ENCODE results near the gene CNN1.
A peak's percentile ranks its signal among the peaks of the same experiment; 100 is the strongest.
"Not testable (repeated sequence)": the region's sequence is repeated elsewhere in the genome, so short reads cannot be mapped to it uniquely, and the experiment has no call there.

CNN1 gene

DNA sequence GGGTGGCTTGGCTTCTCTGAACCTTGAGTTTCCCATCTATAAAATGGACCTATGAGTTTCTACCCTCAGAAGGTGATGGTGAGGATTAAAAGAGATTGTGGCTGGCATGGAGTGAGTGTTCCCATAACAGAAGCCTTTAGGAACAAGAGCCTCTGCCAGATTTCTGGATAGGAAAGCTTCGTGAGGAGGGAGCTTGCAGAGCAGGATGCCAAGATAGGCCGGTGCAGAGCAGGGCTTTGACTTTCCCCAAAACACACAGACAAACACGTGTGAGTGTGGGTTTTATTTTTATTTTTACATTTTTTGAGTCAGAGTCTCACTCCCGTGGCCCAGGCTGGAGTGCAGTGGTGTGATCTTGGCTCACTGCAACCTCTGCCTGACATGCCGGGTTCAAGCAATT lies 3.7 kb upstream of the CNN1 start:
- no peak for DNase-seq

DNA sequence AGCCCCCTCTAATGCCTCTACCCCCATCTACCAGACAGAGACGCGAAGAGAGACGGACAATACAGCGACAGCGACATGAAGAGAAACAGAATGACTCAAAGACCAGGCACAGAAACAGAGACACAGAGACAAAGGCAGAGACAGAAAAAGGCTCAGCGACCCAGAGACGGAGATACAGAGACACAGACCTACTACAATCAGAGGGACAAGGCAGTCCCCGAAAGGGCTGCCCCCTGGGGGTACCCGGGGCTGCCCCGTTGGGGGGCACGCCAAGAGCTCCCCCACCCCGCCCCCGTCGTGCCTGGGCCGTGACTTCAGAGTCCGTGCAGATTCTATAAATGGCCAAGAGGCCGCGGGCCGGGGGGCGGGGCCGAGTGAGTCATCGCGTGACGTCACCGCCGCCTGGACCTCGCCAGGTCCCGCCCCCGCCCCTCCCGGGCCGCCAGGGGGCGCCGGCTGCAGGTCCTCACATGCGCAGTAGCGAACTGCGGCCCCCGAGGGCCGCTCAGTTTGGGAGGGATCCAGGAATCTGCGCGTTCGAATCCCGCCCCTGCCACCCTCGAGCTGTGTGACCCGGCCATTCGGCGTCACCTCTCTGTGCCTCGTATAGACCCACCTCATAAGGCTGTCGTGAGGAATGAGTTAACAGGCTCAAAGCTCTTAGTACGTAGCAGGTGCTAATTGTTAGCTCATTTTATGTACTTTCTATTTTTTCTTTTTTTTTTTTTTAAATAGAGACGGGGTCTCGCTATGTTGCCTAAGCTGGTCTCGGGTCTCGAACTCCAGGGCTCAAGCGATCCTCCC lies 2.7 kb upstream of the CNN1 start:
- DNase-seq: peak; percentile 84 to 90

DNA sequence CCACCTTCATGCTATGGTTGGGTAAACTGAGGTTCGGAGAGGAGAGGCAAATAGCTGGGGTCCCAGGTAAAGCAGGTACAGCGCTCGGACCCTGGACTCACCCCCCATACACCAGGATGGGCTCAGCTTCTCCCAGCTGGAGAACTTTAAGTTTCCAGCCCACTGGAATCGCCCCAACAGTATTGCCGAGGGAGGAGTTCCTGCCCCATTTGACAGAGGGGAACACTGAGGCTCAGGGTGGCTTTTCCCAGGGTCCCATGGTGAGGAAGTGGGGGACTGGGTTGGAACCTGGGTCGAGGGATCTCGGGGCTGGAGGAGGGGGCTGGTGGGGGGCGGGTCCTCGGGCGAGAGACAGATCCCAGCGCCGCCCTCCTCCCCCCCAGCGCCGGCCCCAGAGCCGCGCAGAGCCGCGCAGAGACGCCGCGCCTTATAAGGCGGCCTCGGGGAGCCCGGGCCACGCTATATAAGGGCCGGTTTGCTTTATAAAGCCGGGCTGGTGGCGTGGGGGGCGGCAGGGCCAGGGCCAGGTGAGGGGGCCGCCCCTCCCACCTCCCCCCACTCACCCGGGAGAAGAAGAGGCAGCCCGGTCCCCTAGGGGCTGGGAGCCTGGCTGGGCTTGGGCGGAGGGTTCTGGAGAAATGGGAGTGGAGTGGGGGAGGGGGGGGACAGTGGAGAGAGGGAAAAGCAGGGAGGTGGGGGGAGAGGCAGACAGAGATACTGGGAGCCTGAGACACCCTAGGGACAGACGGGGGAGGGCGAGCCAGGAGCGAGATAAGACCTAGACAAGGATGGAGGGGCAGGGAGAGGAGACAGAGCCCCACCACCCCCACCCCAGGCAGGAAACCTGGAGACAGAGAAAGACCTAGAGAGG lies 1.1 kb downstream of the CNN1 start:
- no peak for DNase-seq

DNA sequence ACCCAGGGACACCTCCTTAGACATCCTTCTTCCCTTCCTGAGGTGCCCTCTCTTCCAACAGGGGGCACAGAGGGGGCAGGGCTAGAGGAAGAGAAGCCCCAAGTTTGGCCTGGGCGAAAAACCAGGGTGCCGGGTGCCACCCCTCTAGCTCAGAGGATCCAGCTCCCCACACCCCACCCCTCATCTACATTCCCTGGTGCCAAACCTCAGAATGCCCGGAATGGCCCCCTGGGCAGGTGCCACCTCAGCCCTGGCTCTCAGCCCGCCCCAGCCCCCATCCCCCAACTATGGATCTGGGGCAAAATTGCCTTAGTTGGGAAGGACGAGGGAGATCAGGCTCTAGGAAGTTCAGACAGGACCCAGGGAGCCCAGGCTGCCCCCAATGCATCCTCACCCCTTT lies 2.0 kb downstream of the CNN1 start:
- DNase-seq: no peak

DNA sequence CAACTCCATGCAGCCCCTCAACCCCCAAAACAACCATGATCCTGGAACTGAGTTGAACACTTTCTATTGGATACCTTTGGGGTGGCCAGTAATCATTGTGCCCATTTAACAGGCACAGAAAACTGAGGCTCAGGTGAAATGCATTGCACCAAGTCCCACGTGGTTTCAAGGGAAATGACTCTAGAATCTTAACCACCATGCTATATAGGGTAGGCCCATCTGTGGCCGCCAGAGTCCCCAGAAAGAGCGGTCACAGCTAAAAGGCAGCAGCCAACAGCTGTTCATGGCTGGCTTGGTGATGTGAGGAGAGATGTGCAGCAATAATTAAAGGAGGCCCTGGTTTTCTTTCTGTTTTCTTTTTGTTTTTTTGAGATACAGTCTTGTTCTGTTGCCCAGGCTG lies 2.6 kb downstream of the CNN1 start:
- DNase-seq: no peak

DNA sequence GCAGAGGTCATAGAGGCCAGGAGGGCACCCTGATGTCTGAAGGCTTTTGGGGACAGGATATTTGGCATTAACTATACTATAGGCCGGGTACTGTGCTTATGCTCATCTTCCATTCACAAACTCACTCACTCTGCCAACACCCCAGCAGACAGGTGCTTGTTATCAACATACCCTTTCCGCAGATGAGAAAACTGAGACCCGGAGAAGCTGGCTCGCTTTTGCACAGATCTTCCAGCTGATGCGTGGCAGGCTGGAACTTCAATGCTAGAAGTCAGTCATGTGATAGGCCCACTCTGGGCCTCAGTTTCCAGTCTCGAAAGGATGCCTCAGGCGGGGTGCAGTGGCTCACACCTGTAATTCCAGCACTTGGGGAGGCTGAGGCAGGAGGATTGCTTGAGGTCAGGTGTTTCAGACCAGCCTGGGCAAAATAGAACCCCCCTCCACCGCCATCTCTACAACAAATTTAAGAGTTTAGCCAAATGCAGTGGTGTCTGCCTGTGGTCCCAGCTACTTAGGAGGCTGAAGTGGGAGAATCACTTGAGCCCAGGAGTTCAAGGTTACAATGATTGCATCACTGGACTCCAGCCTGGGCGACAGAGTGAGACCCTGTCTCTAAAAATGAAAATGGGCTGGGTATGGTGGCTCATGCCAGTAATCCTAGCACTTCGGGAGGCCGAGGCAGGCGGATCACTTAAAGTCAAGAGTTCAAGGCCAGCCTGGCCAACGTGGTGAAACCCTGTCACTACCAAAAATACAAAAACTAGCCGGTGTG lies 9.5 kb downstream of the CNN1 start:
- no peak for DNase-seq

DNA sequence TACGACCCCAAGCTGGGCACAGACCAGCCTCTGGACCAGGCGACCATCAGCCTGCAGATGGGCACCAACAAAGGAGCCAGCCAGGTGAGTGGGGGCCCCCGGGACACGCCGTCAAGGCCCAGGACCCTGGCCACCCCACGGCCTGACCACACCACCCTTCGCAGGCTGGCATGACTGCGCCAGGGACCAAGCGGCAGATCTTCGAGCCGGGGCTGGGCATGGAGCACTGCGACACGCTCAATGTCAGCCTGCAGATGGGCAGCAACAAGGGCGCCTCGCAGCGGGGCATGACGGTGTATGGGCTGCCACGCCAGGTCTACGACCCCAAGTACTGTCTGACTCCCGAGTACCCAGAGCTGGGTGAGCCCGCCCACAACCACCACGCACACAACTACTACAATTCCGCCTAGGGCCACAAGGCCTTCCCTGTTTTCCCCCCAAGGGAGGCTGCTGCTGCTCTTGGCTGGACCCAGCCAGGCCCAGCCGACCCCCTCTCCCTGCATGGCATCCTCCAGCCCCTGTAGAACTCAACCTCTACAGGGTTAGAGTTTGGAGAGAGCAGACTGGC lies 10.8 kb downstream of the CNN1 start:
- DNase-seq: no peak

DNA sequence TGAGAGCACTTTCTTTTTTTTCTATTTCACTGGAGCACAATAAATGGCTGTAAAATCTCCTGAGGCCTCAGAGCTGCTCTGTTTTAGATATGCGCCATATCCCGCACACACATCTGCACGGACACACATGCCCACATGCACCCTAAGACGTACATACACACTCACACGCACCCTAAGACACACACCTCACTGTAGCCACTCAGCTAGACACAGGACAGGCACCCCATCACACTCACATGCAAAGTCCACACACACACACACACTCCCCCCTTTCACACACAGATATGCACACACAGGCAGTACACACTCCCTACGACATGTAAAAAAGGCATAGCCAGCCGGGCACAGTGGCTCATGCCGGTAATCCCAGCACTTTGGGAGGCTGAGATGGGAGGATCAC lies 11.6 kb downstream of the CNN1 start:
- DNase-seq: no peak

DNA sequence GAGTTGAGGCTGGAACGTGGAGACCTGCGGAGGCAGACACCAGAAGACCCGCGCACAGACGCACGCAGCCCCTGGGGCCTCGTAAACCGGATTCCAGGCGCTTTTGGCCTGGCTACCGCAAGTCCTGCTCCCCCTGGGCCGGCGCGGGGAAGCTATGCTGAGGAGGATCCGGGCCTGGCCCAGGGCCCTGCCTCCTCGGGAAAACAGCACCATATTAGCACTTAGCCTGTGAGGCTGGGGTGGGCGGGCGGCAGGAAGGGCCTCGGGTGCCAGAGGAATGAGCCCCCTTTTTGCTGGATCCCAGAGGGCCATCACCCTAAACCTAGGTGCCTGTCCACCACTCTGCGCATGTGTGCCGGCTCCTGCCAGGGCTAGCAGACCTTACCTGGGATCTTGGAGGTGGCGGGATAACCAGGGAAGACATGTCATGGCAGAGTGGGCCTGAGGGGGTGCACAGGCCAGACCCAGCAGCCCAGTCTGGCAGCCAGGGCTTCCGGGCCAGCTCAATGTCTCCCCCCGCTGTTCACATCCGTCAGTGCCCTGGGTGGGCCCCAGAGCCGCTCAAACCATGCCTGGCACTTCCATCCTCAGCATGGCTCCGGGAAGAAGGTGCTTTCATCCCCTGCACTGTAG lies 13.1 kb downstream of the CNN1 start:
- DNase-seq: no peak

DNA sequence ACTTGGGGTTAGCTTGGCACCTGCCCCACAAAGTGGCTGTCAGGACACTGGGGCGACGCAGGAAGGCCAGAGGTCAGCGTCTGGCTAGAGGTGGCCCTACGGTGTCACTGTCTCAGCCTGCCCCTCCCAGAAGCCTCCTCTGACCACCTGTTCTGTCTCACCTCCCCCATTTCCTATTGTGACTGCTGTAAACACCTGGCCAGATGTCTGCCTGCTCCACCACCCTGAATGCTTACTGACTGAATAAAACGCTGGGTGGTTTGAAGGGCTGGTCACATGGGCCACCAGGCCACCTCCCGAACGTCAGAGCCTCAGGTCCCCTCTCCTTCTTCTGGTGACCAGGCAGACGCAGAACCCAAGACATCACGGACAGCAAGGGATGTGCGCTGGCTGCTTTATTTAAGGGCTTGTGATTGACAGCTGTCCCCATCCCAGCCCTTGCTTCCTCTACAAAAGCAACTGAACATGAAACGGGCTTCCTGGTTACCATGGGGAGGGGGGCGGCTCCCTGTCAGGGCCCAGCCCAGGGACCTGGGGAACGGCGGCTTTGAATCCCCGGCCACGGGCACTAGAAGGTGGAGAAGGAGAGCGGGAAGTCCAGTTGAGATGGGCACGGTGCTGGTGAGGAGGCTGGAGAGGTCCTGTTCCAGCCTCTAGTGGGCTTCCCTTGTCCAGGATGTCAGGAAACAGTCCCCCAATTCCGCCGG lies 14.2 kb downstream of the CNN1 start:
- DNase-seq: no peak

DNA sequence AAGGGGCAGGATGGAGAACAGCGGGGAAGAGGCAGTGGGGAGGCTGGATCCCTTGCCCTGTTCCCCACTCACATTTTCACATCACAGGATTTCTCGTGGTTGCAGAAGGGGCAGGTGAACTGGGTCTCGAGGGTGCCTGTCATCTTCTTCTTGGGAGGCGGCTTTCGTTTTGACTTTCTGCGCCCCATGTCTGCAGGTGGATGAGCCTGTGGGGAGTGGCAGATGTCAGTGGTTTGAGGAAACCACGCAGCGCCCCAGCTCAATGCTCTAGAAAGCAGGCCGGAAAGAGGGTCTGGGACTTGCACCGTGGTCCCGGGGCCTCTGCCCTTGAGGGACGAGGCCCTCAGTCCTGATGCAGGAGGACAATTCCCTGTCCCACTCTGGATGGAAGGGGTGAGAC lies 15.5 kb downstream of the CNN1 start:
- no peak for DNase-seq

DNA sequence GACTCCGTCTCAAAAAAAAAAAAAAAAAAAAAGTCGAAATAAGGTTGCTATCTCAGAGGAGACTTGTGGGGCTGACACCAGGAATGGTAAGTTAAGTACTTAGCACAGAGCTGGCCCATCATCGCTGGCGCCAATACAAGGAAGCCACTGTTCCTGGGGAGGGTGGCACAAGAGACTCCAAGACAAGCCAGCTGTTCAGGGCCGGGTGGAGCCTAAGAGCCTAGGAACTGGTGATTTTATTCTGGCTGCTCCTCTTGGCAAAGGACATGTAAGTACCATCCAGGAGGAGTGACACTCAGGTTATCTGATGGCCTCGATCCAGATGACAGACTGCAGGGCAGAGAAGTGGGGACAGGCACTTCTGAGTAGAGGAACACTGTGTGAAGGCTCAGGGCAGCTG lies 16.6 kb downstream of the CNN1 start:
- DNase-seq: no peak

DNA sequence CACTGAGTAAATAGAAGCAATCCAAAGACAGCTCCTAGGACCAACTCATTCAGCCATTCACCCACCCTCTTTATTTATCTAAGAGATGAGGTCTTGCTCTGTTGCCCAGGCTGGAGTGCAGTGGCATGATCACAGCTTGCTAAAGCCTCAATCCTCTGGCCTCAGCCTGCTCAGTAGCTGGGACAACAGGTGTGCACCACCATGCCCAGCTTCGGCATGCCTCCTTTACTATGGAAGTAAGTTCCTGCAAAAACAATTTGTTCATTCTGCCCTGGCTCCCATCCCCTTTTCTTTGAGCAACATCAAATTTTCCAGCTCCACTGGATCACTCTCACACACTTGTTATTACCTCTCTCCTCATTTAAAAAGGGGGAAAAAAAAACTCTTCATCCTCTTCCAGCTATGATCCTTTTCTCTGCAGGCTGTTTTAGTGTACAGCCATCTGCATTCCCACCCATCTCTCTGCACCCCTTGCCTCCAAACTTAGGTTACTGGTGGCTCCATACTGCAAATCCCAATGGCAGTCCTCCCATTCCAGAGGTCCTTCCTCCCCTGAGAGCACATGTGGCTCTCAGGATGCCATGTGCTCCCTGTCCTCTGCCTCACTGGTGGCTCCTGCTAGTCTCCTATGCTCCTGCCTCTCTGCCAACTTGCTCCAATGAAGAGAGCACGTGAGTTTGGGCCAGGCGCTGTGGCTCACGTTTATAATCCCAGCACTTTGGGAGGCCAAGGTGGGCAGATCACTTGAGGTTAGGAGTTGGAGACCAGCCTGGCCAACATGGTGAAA lies 18.2 kb downstream of the CNN1 start:
- no peak for DNase-seq

DNA sequence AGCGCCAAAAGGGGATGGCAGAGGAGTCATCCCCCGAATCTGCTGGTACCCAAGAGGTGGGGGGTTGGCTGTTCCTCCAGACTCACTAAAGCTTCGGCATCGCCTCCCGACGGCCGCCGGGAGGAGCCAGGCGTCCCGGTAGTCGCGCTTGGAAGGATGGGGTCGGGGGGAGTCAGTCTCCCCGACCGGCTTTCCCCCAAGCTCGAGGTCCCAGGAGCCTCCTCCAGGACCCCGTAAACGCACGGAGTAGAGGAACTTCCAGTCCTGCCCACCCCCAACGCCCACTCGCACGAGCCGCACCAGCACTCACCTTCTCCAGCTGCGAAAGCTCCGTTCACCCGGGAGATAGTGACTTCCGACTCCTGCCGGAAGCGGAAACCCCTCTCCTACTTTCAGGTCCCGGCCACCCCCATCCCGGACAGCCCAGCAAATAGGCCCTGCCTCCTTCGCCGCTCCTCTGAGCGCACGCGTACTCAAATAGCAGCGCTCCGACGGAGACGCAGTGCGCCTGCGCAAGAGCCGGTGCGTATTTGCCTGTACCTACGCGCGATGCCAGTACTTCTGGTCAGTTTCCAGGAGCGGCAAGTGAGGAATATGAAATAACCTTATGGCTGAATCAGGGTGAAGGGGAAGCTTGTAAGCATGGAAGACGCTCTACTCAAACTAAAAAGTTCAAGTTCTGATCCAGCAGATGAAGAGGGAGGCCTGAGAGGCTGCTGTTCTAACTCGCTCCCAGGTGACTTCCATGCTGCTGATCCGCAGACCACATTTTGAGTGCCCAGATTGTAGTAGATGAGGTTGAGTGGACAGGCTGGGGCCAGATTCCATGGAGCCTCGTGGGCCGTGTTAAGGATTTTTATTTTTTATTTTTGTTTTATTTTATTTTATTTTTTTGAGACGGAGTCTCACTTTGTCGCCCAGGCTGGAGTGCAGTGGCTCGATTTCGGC lies 20.5 kb downstream of the CNN1 start, which contains the start of gene ELOF1:
ELOF1 (minus strand) TSS at position 350 of the 948 bp plus-strand sequence. CDS start 4,883 bp downstream, outside the sequence.
- DNase-seq: peak; percentile 97 to 98

DNA sequence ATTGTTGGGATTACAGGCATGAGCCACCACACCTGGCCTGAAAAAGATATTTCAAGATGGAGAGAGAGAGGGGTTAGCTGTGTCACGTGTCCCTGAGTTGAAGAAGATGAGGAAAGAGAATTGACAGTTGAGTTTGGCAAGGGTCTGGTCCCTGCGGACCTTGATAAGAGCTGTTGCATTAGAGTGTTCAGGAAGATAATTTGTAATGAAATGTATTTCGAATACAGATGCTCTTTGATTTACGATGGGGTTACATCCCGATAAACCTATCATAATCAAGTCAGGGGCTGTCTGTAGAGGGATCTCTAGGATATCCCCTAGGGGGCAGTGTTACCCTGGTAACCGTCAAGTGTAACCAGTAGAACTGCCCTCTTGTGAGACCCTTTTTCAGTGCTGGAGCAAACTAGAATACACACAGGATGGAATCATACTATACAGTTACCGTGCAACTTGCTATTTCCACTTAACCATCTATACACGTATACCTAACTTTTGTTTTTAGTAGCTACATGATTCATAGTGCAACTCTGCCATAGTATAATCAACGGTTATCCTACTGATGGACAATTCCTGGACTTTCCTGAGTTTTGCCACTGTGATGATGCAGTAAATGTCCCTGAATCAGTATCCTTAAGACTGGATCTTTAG lies 21.9 kb downstream of the CNN1 start:
- DNase-seq: peak; percentile 79 to 85

DNA sequence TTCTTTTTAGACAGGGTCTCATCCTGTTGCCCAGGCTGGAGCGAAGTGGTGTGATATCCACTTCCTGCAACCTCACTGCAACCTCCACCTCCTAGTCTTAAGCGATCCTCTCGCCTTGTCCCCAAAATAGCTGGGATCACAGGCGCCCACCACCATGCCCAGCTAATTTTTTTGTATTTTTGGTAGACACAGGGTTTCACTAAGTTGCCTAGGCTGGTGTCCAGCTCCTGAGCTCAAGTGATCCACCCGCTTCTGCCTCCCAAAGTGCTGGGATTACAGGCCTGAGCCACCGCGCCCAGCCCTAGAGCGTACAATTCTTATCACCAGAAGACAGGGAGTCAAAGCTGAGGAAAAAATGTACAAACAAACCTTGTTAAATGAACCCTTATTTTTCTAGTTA lies 24.9 kb downstream of the CNN1 start:
- DNase-seq: no peak

DNA sequence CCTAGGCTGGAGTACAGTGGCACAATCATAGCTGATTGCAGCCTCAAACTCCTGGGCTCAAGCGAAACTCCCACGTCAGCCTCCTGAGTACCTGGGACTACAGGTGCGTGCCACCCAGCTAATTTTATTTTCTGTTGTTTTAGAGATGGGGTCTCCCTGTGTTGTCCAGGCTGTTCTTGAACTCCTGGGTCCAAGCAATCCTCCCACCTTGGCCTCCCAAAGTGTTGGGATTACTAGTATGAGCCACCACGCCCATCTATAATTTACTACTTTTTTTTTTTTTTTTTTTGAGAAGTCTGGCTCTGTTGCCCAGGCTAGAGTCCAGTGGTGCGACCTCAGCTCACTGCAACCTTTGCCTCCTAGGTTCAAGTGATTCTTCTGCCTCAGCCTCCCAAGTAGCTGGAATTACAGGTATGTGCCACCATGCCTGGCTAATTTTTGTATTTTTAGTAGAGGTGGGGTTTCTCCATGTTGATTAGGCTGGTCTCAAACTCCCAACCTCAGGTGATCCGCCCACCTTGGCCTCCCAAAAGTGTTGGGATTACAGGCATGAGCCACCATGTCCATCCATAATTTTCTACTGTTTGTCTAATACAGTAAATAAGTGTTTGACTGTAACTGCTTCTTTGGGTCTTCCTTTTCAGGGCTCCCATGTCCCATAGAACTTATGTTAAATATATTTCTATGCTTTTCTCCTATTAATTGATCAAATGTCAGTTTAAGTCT lies 25.6 kb downstream of the CNN1 start:
- not testable (repeated sequence) for DNase-seq

DNA sequence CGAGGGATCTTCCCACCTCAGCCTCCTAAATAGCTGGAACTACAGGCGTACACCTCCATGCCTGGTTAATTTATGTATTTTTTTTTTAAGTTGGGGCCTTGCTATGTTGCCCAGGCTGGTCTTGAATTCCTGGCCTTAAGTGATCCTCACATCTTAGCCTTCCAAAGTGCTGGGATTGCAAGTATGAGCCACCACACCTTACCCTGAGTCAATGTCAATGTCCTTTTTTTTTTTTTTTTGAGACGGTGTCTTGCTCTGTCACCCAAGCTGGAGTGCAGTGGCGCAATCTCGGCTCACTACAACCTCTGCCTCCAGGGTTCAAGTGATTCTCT lies 27.0 kb downstream of the CNN1 start:
- not testable (repeated sequence) for DNase-seq

DNA sequence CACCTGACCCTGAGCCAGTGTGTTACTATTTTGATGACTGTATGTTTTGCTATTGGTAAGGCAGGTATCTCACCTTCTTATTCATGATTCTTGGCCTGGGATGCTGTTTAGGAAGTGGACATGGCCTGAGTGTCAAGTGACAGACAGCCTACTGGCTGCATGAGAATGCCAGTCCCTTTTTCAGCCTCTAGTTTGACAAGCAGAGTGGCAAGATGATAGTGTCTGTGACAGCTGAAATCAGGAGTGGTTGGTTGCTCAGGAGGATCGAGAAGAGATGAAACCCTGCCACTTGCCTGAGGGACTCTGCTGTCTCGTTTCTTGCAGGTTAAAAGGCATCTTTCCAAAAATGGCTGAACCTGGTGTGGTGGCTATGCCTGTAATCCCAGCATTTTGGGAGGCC lies 27.5 kb downstream of the CNN1 start:
- DNase-seq: no peak

Data from CD4-positive, alpha-beta T cell treated with Interferon alpha-2 for 1 hour (primary cell).